Esophagus squamous epithelium (tissue), 4 donors: ENCODE results near the gene CLCN7.

Source experiments
- CTCF ChIP-seq, 6 experiments: fragments of 450-650 bp in 4 of 6; fragments of 200-600 bp in 2 of 6; sonication (generic) in 2 of 6; IDR thresholded peaks; one replicate each; pipeline ENCODE4 v1.5.1; 2016 to 2019; ENCODE audit warnings: antibody characterized with exemption in 6 of 6, mild to moderate bottlenecking in 4 of 6, moderate library complexity in 4 of 6
- POLR2A ChIP-seq, 4 donors: fragments of 450-650 bp; IDR thresholded peaks; one replicate each; pipeline ENCODE4 v1.6.1; 2017; ENCODE audit warnings: antibody characterized with exemption in 4 of 4, mild to moderate bottlenecking in 4 of 4, moderate library complexity in 3 of 4

GRCh38 chr16:1495889-1496262 is 21.0 kb upstream of the CLCN7 start:
- TF ChIP-seq POLR2A (IDR thresholded peaks at IDR 0.05), result no peak
- TF ChIP-seq CTCF (IDR thresholded peaks at IDR 0.05), result no peak
